Upper lobe of left lung (tissue), 6 donors: ENCODE results near the gene DZANK1. TPM values are rescaled to one million over a fixed set of nuclear protein-coding genes. Genes with fewer than 3 reads are reported as not detected.

Experiments used
- ATAC-seq, 2 donors: fragments of 200-7000 bp; cut with Tn5 transposase; one replicate each; pipeline ENCODE4 v1.9.1; 2022; ENCODE audit warnings: mild to moderate bottlenecking in 2 of 2, moderate library complexity in 2 of 2; ENCODE audit not compliant: low FRiP score in 2 of 2
- DNase-seq, 2 donors: peaks; one replicate each; pipeline ENCODE4 v3.0.0-alpha.2; 2019 to 2020
- H3K27ac ChIP-seq, 4 donors: fragments of 200-600 bp; sonication (generic); one replicate each; pipeline ENCODE4 v1.5.1; 2016 to 2019
- H3K27me3 ChIP-seq, 4 donors: fragments of 200-600 bp; sonication (generic); one replicate each; pipeline ENCODE4 v1.5.1; 2017 to 2019
- H3K36me3 ChIP-seq, 4 donors: fragments of 200-600 bp; sonication (generic); one replicate each; pipeline ENCODE4 v1.5.1; 2016 to 2019
- H3K4me1 ChIP-seq, 4 donors: fragments of 200-600 bp; sonication (generic); one replicate each; pipeline ENCODE4 v1.5.1; 2018 to 2019
- H3K4me3 ChIP-seq, 4 donors: fragments of 200-600 bp; sonication (generic); one replicate each; pipeline ENCODE4 v1.5.1; 2017 to 2019; ENCODE audit warnings: mild to moderate bottlenecking in 2 of 4, moderate library complexity in 1 of 4
- H3K9me3 ChIP-seq, 4 donors: fragments of 200-600 bp; sonication (generic); one replicate each; pipeline ENCODE4 v1.5.1; 2018 to 2019
- EP300 ChIP-seq, 4 donors: sonication (generic); formaldehyde crosslinking; IDR thresholded peaks; one replicate each; pipeline ENCODE4 v1.5.1; 2017; ENCODE audit warnings: antibody characterized with exemption in 4 of 4, control low read depth in 2 of 4
- POLR2A ChIP-seq, 4 donors: fragments of 450-650 bp; IDR thresholded peaks; one replicate each; pipeline ENCODE4 v1.5.1; 2016 to 2017; ENCODE audit warnings: antibody characterized with exemption in 4 of 4, mild to moderate bottlenecking in 2 of 4
- POLR2AphosphoS5 ChIP-seq, 2 donors: sonication (generic); formaldehyde crosslinking; IDR thresholded peaks; one replicate each; pipeline ENCODE4 v1.5.1; 2017; ENCODE audit warnings: antibody characterized with exemption in 2 of 2
- WGBS, 2 donors: methylation state at CpG; one replicate each; pipeline ENCODE4 v1.1.5; 2017 to 2018; 5-methylcytosine and 5-hydroxymethylcytosine counted together
- total RNA-seq, 6 donors: library from RNA; depleted of rRNA in 4 of 6; stranded (reverse); fragments of >200 nt in 4 of 6; gene quantifications; one replicate each; pipeline versions ENCODE4 v1.1.0 to v1.2.1, GENCODE V29; 2016 to 2021
- TF ChIP-seq, protein P1 (sequence below), 6 experiments: fragments of 450-650 bp in 4 of 6; fragments of 200-600 bp in 2 of 6; sonication (generic) in 2 of 6; IDR thresholded peaks; one replicate each; pipeline ENCODE4 v1.5.1; 2016 to 2019; ENCODE audit warnings: antibody characterized with exemption in 6 of 6
- donor health status: DM: no; HTN: no; CAD: no; lungs with moderate emphysema.
- donor health status: DM: no; HTN: yes; CAD: no; lungs with severe emphysema.

DZANK1 gene
- total RNA-seq, 6 donors from 2014 or later = 1.8 to 12.8 (median 4.4) TPM

GRCh38 chr20:18477821-18478220 lies 11.0 kb upstream of the DZANK1 start:
- H3K9me3 ChIP-seq = no peaks in the 10 kb centered on the region
- ATAC-seq = no peak
- no peaks in the 10 kb centered on the region for H3K4me1 ChIP-seq
- TF ChIP-seq POLR2A (IDR thresholded peaks at IDR 0.05) = no peak
- no peak for TF ChIP-seq EP300 (IDR thresholded peaks at IDR 0.05)
- no peak for TF ChIP-seq POLR2AphosphoS5 (IDR thresholded peaks at IDR 0.05)
- TF ChIP-seq, protein P1, sequence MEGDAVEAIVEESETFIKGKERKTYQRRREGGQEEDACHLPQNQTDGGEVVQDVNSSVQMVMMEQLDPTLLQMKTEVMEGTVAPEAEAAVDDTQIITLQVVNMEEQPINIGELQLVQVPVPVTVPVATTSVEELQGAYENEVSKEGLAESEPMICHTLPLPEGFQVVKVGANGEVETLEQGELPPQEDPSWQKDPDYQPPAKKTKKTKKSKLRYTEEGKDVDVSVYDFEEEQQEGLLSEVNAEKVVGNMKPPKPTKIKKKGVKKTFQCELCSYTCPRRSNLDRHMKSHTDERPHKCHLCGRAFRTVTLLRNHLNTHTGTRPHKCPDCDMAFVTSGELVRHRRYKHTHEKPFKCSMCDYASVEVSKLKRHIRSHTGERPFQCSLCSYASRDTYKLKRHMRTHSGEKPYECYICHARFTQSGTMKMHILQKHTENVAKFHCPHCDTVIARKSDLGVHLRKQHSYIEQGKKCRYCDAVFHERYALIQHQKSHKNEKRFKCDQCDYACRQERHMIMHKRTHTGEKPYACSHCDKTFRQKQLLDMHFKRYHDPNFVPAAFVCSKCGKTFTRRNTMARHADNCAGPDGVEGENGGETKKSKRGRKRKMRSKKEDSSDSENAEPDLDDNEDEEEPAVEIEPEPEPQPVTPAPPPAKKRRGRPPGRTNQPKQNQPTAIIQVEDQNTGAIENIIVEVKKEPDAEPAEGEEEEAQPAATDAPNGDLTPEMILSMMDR (IDR thresholded peaks at IDR 0.05) = no peak
- H3K27ac ChIP-seq = no peak overlapping the region
- WGBS, 2 donors = 83 to 85% methylated on average over 1 of the region's 1 CpG
- no peak for DNase-seq
- no peaks in the 10 kb centered on the region for H3K27me3 ChIP-seq
- no peak overlapping the region for H3K4me3 ChIP-seq
- H3K36me3 ChIP-seq = peaks cover 2 to 96% (median 61%) of the 10 kb centered on the region in 4 donors

DNA sequence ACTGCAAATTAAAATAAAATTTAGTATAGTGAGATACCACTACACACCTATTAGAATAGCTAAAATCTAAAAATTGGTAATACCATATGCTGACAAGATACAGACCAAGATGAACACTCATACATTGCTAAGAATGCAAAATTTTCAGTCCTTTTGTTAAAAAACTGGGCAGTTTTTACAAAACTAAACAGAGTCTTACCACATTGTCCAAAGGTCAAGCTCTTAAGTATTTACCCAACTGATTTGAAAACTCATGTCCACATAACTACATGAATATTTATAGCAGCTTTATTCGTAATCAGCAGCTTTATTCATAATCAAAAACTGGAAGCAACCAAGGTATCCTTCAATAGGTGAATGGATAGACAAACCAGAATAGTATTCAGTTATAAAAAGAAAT lies 10.4 kb upstream of the DZANK1 start:
- Histone ChIP-seq H3K4me1 (no peaks in the 10 kb centered on the region), H3K4me3 (no peak overlapping the region), H3K27me3 (no peaks in the 10 kb centered on the region), H3K36me3 (peaks cover 0 to 94% (median 55%) of the 10 kb centered on the region in 4 donors), H3K9me3 (no peaks in the 10 kb centered on the region), H3K27ac (no peak overlapping the region)
- DNase-seq (no peak), ATAC-seq (no peak)
- WGBS, 2 donors = 93 to 97% methylated on average over 1 of the region's 1 CpG
- TF ChIP-seq POLR2AphosphoS5 (IDR thresholded peaks at IDR 0.05) = no peak

DNA sequence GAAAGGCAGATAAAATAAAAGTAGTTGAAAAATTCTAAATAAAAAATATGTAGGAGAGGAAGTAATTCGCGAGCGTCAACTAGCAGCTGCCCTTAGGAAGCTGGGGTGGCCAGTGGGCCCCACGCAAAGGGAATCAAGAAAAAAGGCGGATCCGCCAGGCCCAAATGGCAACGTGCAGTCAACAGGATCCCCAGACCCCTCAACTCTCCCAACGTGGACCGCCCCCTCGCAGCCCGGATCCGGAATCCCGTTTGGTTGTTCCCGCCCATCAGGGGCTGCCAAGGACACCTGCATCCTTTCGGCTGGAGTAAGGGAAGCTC lies 296 bp downstream of the DZANK1 start:
- H3K27ac ChIP-seq = peak overlapping the region; percentile 79 to 90 (median 84)
- no peak for DNase-seq

GRCh38 chr20:18465536-18466200 lies 1.2 kb downstream of the DZANK1 start:
- no peak for DNase-seq
- WGBS, 2 donors = 58 to 63% methylated on average over 6 of the region's 6 CpGs
- Histone ChIP-seq H3K4me3 (peak overlapping the region in 1 of 4 donors; percentile 96), H3K27me3 (no peaks in the 10 kb centered on the region), H3K4me1 (peaks cover 12 to 20% (median 17%) of the 10 kb centered on the region in 4 donors), H3K27ac (no peak overlapping the region), H3K9me3 (no peaks in the 10 kb centered on the region), H3K36me3 (peaks cover 0 to 12% (median 1%) of the 10 kb centered on the region in 4 donors)
- TF ChIP-seq, protein P1 (IDR thresholded peaks at IDR 0.05) = no peak
- TF ChIP-seq POLR2AphosphoS5 (IDR thresholded peaks at IDR 0.05) = no peak
- no peak for TF ChIP-seq POLR2A (IDR thresholded peaks at IDR 0.05)
- TF ChIP-seq EP300 (IDR thresholded peaks at IDR 0.05) = no peak
- ATAC-seq = no peak

More for the DNA sequence above, 296 bp downstream of the DZANK1 start:
- peak; percentile 77 to 79 for ATAC-seq
- TF ChIP-seq, protein P1 (IDR thresholded peaks at IDR 0.05) = no peak
- H3K4me1 ChIP-seq = peaks cover 12 to 20% (median 17%) of the 10 kb centered on the region in 4 donors
- no peaks in the 10 kb centered on the region for H3K9me3 ChIP-seq
- WGBS, 2 donors = 1 to 2% methylated on average over 15 of the region's 15 CpGs
- H3K4me3 ChIP-seq = peak overlapping the region; percentile 88 to 96 (median 90)
- no peaks in the 10 kb centered on the region for H3K27me3 ChIP-seq
- H3K36me3 ChIP-seq = peaks cover 0 to 20% (median 6%) of the 10 kb centered on the region in 4 donors

GRCh38 chr20:18456600-18456999 lies 10.2 kb downstream of the DZANK1 start:
- Histone ChIP-seq H3K9me3 (no peaks in the 10 kb centered on the region), H3K36me3 (no peaks in the 10 kb centered on the region), H3K27me3 (no peaks in the 10 kb centered on the region), H3K4me1 (no peaks in the 10 kb centered on the region), H3K4me3 (no peak overlapping the region), H3K27ac (no peak overlapping the region)
- no peak for ATAC-seq
- no peak for DNase-seq
- TF ChIP-seq POLR2A (IDR thresholded peaks at IDR 0.05) (no peak), EP300 (IDR thresholded peaks at IDR 0.05) (no peak), POLR2AphosphoS5 (IDR thresholded peaks at IDR 0.05) (no peak)
- TF ChIP-seq, protein P1 (IDR thresholded peaks at IDR 0.05) = no peak
- 93 to 94% methylated on average over 3 of the region's 3 CpGs for WGBS, 2 donors
